ENCODE results near the gene CFAP410. TPM values are rescaled to one million over a fixed set of nuclear protein-coding genes. Genes with fewer than 3 reads are reported as not detected.

Gene CFAP410
- total RNA-seq, 3 donors from 2014 or later: 22.2 to 31.1 (median 27.8) TPM

DNA sequence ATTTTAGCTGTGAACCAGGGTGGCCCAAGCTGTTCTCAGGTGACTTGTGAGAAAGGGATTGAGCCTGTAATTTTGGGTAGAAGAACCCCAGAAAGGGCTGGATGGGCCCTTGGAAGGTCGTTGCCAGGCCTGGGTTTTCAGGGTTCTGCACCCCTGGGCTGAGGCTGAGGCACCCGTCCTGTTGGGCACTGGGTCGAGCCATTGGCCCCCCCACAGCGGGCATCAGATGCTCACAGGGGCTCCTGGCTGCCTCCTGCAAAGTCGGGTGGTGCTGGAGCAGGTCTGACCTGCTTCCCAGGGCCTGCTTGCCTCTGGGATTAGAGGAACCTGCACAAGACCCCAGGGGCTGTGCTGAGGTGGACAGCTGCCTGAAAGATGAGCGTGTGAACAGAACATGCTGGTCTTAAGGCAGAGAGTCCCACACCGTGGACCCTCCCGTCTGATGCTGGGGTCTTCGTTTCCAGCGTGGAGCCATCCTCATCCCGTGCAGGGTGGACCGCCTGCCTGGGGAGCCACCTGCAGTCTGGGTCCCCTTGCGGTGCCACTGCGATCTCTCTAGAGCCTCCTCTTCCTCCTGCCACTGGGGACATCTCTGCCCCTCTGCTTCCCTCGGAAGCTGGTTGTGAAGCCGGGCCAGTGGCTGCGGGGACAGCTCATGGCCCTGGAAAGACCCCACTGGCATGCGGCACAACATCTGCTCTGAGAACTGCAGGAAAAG, 12.5 kb upstream of the CFAP410 start:
- no peak overlapping the region for H3K4me3 ChIP-seq
- intact Hi-C loops (cut with DNase I; ENCODE audit: low total_unique reads): no loop called here
- no peak overlapping the region for H3K27ac ChIP-seq
- no peaks in the 10 kb centered on the region for H3K36me3 ChIP-seq
- DNase-seq (ENCODE audit: low spot score in 2 of 2): no peak
- no peaks in the 10 kb centered on the region for H3K9me3 ChIP-seq
- H3K27me3 ChIP-seq: peaks cover 18 to 48% of the 10 kb centered on the region in 2 donors
- H3K4me1 ChIP-seq: peaks cover 0 to 4% of the 10 kb centered on the region in 2 donors
- TF ChIP-seq, protein P1, sequence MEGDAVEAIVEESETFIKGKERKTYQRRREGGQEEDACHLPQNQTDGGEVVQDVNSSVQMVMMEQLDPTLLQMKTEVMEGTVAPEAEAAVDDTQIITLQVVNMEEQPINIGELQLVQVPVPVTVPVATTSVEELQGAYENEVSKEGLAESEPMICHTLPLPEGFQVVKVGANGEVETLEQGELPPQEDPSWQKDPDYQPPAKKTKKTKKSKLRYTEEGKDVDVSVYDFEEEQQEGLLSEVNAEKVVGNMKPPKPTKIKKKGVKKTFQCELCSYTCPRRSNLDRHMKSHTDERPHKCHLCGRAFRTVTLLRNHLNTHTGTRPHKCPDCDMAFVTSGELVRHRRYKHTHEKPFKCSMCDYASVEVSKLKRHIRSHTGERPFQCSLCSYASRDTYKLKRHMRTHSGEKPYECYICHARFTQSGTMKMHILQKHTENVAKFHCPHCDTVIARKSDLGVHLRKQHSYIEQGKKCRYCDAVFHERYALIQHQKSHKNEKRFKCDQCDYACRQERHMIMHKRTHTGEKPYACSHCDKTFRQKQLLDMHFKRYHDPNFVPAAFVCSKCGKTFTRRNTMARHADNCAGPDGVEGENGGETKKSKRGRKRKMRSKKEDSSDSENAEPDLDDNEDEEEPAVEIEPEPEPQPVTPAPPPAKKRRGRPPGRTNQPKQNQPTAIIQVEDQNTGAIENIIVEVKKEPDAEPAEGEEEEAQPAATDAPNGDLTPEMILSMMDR (IDR thresholded peaks at IDR 0.05): no peak
- TF ChIP-seq POLR2A (IDR thresholded peaks at IDR 0.05): no peak
- TF ChIP-seq POLR2AphosphoS5 (IDR thresholded peaks at IDR 0.05): no peak

DNA sequence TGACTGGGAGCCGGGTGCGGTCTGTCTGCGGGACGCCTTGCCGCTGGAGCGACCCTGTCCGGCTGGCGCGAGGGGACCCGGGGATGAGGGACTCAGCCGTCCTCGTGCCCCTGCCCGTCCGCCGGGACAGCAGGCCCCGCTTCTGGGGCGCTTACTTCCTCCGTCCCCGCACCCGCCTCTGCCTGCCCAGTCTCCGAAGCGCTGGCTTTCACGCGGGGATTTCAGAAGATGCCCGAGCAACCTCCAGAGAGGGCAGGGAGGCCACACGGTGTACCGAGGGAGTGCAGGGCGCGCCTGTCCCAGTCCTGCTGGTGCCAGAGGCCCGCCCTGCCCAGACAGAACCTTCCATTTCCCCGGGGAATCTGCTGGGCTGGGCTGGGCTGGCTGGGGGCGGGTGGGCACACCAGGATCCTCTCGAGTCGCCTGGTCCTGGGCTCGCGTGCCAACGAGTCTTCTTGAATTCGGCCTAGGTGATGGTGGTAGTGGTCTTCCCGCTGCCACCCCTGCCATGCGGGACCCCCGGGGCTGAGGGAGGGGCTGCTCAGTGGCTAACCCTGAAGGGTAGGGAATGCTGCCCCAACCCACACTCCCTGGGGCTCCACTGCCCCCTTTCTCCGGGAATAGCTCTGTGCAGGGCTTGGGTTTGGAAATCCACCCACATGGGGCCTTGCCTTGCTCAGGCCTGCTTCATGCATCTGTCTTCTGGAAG, 11.7 kb upstream of the CFAP410 start:
- no peak for TF ChIP-seq POLR2AphosphoS5 (IDR thresholded peaks at IDR 0.05)
- no peak for TF ChIP-seq POLR2A (IDR thresholded peaks at IDR 0.05)
- TF ChIP-seq, protein P1 (IDR thresholded peaks at IDR 0.05): no peak
- intact Hi-C loops (cut with DNase I; ENCODE audit: low total_unique reads): no loop called here
- Histone ChIP-seq H3K4me3 (peak overlapping the region in 2 of 3 donors; percentile 5 to 55), H3K27me3 (peaks cover 18 to 48% of the 10 kb centered on the region in 2 donors), H3K36me3 (no peaks in the 10 kb centered on the region), H3K27ac (no peak overlapping the region), H3K4me1 (peaks cover 0 to 4% of the 10 kb centered on the region in 2 donors), H3K9me3 (no peaks in the 10 kb centered on the region)
- DNase-seq (ENCODE audit: low spot score in 2 of 2): no peak

DNA sequence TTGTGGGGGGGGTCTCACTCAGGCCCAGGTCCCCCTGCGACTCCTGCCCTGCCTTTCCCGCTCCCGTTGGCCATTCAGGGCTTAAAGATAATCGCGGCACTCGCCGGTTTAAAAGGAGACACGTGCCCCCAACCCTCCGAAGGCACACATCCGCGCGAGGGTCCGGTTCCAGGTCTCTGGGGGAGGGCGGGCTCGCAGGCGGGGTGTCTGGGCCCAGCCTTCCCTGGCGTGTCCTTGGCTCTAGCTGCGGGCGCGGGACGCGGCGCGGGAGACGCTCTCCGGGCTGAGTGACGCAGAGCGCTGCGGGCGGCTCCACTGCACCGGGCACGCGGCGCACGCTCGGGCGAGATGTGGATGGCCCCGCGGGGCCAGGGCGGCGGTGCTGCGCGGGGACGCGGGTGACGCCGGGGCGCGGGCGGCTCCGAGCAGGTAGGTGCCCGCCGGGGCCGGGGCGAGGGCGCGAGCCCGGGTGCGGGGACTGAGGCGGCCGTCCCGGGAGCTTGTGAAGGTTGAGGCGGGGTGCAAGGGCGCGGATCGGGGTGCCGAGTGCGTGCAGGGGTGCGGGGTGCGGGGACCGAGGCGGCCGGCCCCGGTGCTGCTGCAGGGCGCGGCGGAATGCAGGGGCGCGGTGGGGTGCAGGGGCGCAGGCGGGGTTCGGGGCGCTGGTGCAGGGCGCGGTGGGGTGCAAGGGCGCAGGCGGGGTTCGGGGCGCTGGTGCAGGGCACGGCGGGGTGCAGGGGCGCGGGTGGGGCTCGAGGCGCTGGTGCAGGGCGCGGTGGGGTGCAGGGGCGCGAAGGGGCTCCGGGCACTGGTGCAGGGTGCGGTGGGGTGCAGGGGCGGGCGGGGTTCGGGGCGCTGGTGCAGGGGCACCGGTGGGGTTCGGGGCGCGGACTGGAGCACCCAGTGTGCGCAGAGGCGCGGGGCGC, 10.9 kb upstream of the CFAP410 start:
- no peaks in the 10 kb centered on the region for H3K9me3 ChIP-seq
- H3K27ac ChIP-seq: no peak overlapping the region
- H3K4me3 ChIP-seq: peak overlapping the region in 2 of 3 donors; percentile 5 to 55
- TF ChIP-seq POLR2A (IDR thresholded peaks at IDR 0.05): no peak
- peaks cover 0 to 4% of the 10 kb centered on the region in 2 donors for H3K4me1 ChIP-seq
- H3K27me3 ChIP-seq: peaks cover 18 to 48% of the 10 kb centered on the region in 2 donors
- intact Hi-C loops (cut with DNase I; ENCODE audit: low total_unique reads): no loop called here
- H3K36me3 ChIP-seq: no peaks in the 10 kb centered on the region
- DNase-seq (ENCODE audit: low spot score in 2 of 2): no peak

DNA sequence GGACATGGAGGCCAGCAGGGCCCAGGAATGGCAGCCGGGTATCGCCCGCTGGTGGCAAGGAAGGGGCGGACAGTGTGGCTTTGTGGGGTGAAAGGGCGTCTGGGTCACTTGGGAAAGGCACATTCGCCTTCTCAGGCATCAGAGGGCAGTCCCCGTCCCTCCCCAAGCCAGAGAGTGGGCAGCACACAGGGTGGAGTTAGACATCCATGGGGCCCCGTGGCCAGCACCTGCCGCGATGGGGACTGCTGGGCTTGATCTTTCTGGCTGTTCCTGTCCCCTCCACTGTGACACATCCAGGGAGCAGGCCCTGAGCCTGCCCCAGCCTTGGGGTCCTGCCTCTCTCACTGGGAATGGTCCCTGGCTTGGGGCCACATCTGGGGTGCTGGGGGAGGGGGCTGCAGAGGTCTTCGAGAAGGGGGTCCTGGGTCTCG, 10.2 kb upstream of the CFAP410 start:
- Histone ChIP-seq H3K9me3 (no peaks in the 10 kb centered on the region), H3K4me1 (peaks cover 0 to 4% of the 10 kb centered on the region in 2 donors), H3K36me3 (no peaks in the 10 kb centered on the region), H3K4me3 (no peak overlapping the region), H3K27ac (no peak overlapping the region), H3K27me3 (peaks cover 18 to 53% of the 10 kb centered on the region in 2 donors)
- TF ChIP-seq, protein P1 (IDR thresholded peaks at IDR 0.05): no peak
- TF ChIP-seq POLR2A (IDR thresholded peaks at IDR 0.05) (no peak), POLR2AphosphoS5 (IDR thresholded peaks at IDR 0.05) (no peak)
- DNase-seq (ENCODE audit: low spot score in 2 of 2): no peak
- intact Hi-C loops (cut with DNase I; ENCODE audit: low total_unique reads): no loop called here

DNA sequence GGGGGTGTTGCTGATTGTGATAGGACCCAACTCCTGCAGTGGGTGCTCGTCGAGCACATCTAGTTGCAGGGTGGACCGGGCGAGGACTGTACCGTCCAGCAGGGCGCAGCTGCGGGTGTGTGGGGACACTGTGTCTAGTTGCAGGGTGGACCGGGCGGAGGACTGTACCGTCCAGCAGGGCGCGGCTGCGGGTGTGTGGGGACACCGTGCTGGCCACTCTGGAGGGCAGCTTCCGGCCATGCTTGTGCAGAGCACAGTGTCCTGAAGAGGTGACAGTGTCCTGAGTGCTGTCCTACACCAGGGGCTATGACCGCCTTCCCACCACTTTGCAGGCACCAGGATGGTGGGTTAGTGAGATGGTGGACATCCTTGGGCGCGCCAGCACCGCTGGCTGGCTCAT, 9.7 kb upstream of the CFAP410 start:
- TF ChIP-seq POLR2A (IDR thresholded peaks at IDR 0.05): no peak
- Histone ChIP-seq H3K36me3 (no peaks in the 10 kb centered on the region), H3K9me3 (no peaks in the 10 kb centered on the region), H3K27ac (no peak overlapping the region), H3K4me3 (no peak overlapping the region), H3K27me3 (peaks cover 18 to 53% of the 10 kb centered on the region in 2 donors), H3K4me1 (peaks cover 0 to 4% of the 10 kb centered on the region in 2 donors)
- intact Hi-C loops (cut with DNase I; ENCODE audit: low total_unique reads): no loop called here
- DNase-seq (ENCODE audit: low spot score in 2 of 2): no peak

Data from breast epithelium (tissue), 4 donors.